Stimulated activated CD4-positive, alpha-beta T cell treated with anti-CD3 and anti-CD28 coated beads, Interleukin-1b, Interleukin-23, amount 100 ng/mL, for 4 hours (primary cell): ENCODE measurements around the gene RTL1.

ENCODE experiments used
- DNase-seq, 2 donors: peaks; one replicate each; pipeline ENCODE4 v3.0.0-alpha.2; 2020; ENCODE audit warnings: low read depth in 2 of 2

Gene RTL1

GRCh38 chr14:100851586-100851916, 52.0 kb downstream of the RTL1 start:
- no peak for DNase-seq

- DNase-seq: peak; percentile 74 to 78
Observed at GRCh38 chr14:100850841-100851585, 52.5 kb downstream of the RTL1 start.

- no peak for DNase-seq
Observed at GRCh38 chr14:100849115-100849781, 54.3 kb downstream of the RTL1 start.

- DNase-seq: no peak
Observed at GRCh38 chr14:100846309-100846859, 57.1 kb downstream of the RTL1 start.

GRCh38 chr14:100845341-100845740, 58.2 kb downstream of the RTL1 start:
- DNase-seq: no peak

- no peak for DNase-seq
Observed at GRCh38 chr14:100844846-100845245, 58.7 kb downstream of the RTL1 start.

GRCh38 chr14:100844421-100844820, 59.1 kb downstream of the RTL1 start:
- DNase-seq: no peak

GRCh38 chr14:100844082-100844408, 59.5 kb downstream of the RTL1 start:
- no peak for DNase-seq

GRCh38 chr14:100842799-100843198, 60.7 kb downstream of the RTL1 start:
- no peak for DNase-seq

GRCh38 chr14:100841761-100842403, 61.6 kb downstream of the RTL1 start:
- no peak for DNase-seq

GRCh38 chr14:100841066-100841760, 62.3 kb downstream of the RTL1 start:
- DNase-seq: no peak

GRCh38 chr14:100840286-100841065, 63.0 kb downstream of the RTL1 start:
- no peak for DNase-seq

- DNase-seq: no peak
Observed at GRCh38 chr14:100839681-100840111, 63.8 kb downstream of the RTL1 start.

- DNase-seq: no peak
Observed at GRCh38 chr14:100839315-100839585, 64.3 kb downstream of the RTL1 start.

GRCh38 chr14:100838493-100839314, 64.8 kb downstream of the RTL1 start:
- DNase-seq: no peak

GRCh38 chr14:100837805-100838350, 65.6 kb downstream of the RTL1 start:
- no peak for DNase-seq

- DNase-seq: no peak
Observed at GRCh38 chr14:100836941-100837804, 66.3 kb downstream of the RTL1 start.

- DNase-seq: no peak
Observed at GRCh38 chr14:100836311-100836805, 67.2 kb downstream of the RTL1 start.

GRCh38 chr14:100835548-100836310, 67.8 kb downstream of the RTL1 start:
- no peak for DNase-seq
